K562 (cell line): ENCODE results near the gene RAG2. TPM values are rescaled to one million over a fixed set of nuclear protein-coding genes. Genes with fewer than 3 reads are reported as not detected.

Source experiments
- ATAC-seq: fragments of 200-7000 bp; cut with Tn5 transposase; 3 replicates; pipeline ENCODE4 v1.9.1; 2020; ENCODE audit warnings: moderate library complexity
- BruUV-seq: library from RNA; stranded (reverse); fragments of 400-500 nt; replicated peaks from 2 replicates; lab custom pipeline; 2021; lab: Mats Ljungman, UMichigan
- CTCF ChIA-PET: fragments of 300-600 bp; formaldehyde crosslinking; extraction: SDS; loops from one replicate; lab custom pipeline; 2021; ENCODE audit warnings: low intra/inter-chr PET ratio; lab: Yijun Ruan, JAX
- POLR2A ChIA-PET: fragments of 300-600, 350-650 bp; sonication (Branson Sonifier 250); formaldehyde crosslinking; extraction: SDS; loops from one replicate; lab custom pipeline; 2021; ENCODE audit warnings: antibody characterized with exemption, inconsistent platforms; lab: Yijun Ruan, JAX
- DNase-seq, 4 experiments: peaks; one replicate each; pipeline versions ENCODE4 v3.0.0 to v3.0.0-alpha.2; 2011 to 2018; ENCODE audit warnings: low spot score in 3 of 4, mixed read lengths in 3 of 4; ENCODE audit errors: extremely low read depth in 1 of 4
- FAIRE-seq: peaks from 2 replicates; lab custom pipeline; 2011; peaks lifted over from hg19 to GRCh38; lab: Jason Lieb, UNC
- H2AFZ ChIP-seq: 2 replicates; pipeline ENCODE4 v1.6.0; 2011; ENCODE audit warnings: low read depth, low read length, control low read depth, inconsistent platforms
- H3K27ac ChIP-seq: fragments of 200-600 bp; 3 replicates; pipeline ENCODE4 v1.8.0; 2011; ENCODE audit warnings: low read depth, mild to moderate bottlenecking, control low read depth, inconsistent platforms, low read length, moderate library complexity, mixed read lengths; ENCODE audit errors: extremely low read depth
- H3K27me3 ChIP-seq, 2 experiments: fragments of 300-600 bp in 1 of 2; 2 replicates in 1 of 2; 3 replicates in 1 of 2; pipeline versions ENCODE4 v1.6.0 to v1.8.0; 2011; ENCODE audit warnings: inconsistent platforms in 2 of 2, low read length in 2 of 2, mild to moderate bottlenecking in 1 of 2, mixed read lengths in 1 of 2, moderate library complexity in 1 of 2; ENCODE audit not compliant: control insufficient read depth in 2 of 2, insufficient read depth in 2 of 2
- H3K36me3 ChIP-seq: fragments of 300-600 bp; 3 replicates; pipeline ENCODE4 v1.8.0; 2011; ENCODE audit warnings: mild to moderate bottlenecking, low read length, inconsistent platforms; ENCODE audit not compliant: control insufficient read depth, insufficient read depth
- H3K4me1 ChIP-seq, 2 experiments: fragments of 200-600 bp in 1 of 2; replicated peaks in 1 of 2; 2 replicates in 1 of 2; 3 replicates in 1 of 2; pipeline versions ENCODE4 v1.5.1 to v1.8.0; 2011; ENCODE audit warnings: inconsistent platforms in 2 of 2, low read length in 2 of 2, mild to moderate bottlenecking in 1 of 2, mixed read lengths in 1 of 2, moderate library complexity in 1 of 2; ENCODE audit not compliant: control insufficient read depth in 2 of 2, insufficient read depth in 2 of 2
- H3K4me2 ChIP-seq: 2 replicates; pipeline ENCODE4 v1.6.1; 2011; ENCODE audit warnings: low read length, control low read depth, inconsistent platforms, mixed read lengths; ENCODE audit not compliant: insufficient read depth
- H3K4me3 ChIP-seq: fragments of 200-600 bp; sonication (generic), shearing (Covaris generic); 2 replicates; pipeline ENCODE4 v1.5.1; 2016; ENCODE audit warnings: control low read depth, inconsistent platforms
- H3K79me2 ChIP-seq: fragments of 200-600 bp; 3 replicates; pipeline ENCODE4 v1.8.0; 2011; ENCODE audit warnings: low read length, inconsistent platforms; ENCODE audit not compliant: control insufficient read depth, insufficient read depth
- H3K9ac ChIP-seq, 2 experiments: 2 replicates each; pipeline versions ENCODE4 v1.6.0 to v1.6.1; 2011; ENCODE audit warnings: low read depth in 2 of 2, low read length in 2 of 2, control low read depth in 1 of 2, inconsistent platforms in 1 of 2, mild to moderate bottlenecking in 1 of 2, mixed read lengths in 1 of 2; ENCODE audit not compliant: insufficient read depth in 1 of 2
- H3K9me1 ChIP-seq: one replicate; pipeline ENCODE4 v1.6.0; 2011; ENCODE audit warnings: inconsistent platforms, mild to moderate bottlenecking, low read length, moderate library complexity; ENCODE audit not compliant: control insufficient read depth, insufficient read depth
- H3K9me3 ChIP-seq: replicated peaks from 2 replicates; pipeline ENCODE4 v1.5.1; 2011; ENCODE audit warnings: low read depth, low read length, inconsistent platforms; ENCODE audit not compliant: control insufficient read depth, insufficient read depth
- H4K20me1 ChIP-seq: replicated peaks from 2 replicates; pipeline ENCODE4 v1.6.1; 2011; ENCODE audit warnings: low read length, inconsistent platforms, mixed read lengths; ENCODE audit not compliant: control insufficient read depth, insufficient read depth
- BRD4 ChIP-seq: fragments of 200-600 bp; sonication (generic); IDR thresholded peaks from 2 replicates; pipeline ENCODE4 v1.6.1; 2017; ENCODE audit warnings: inconsistent platforms
- DEAF1 ChIP-seq: fragments of 450-650 bp; formaldehyde crosslinking; IDR thresholded peaks from 2 replicates; pipeline ENCODE4 v1.4.0; 2020; ENCODE audit warnings: mild to moderate bottlenecking, moderate library complexity
- ERF ChIP-seq: fragments of 450-650 bp; formaldehyde crosslinking; IDR thresholded peaks from 2 replicates; pipeline ENCODE4 v1.4.0; 2020; ENCODE audit warnings: mild to moderate bottlenecking, mixed read lengths
- RHOXF2B ChIP-seq: fragments of 250-450 bp; sonication (Bioruptor Pico); conservative IDR thresholded peaks from 2 replicates; pipeline ENCODE4 v1.5.1; 2021
- ZBTB40 ChIP-seq, 2 experiments: fragments of 450-650 bp in 1 of 2; sonication (generic) in 1 of 2; formaldehyde crosslinking in 1 of 2; IDR thresholded peaks; 2 replicates each; pipeline versions ENCODE4 v1.7.1 to v1.9.0; 2016 to 2022; ENCODE audit warnings: inconsistent platforms in 1 of 2, mild to moderate bottlenecking in 1 of 2, missing genetic modification reagents in 1 of 2
- ZBTB9 ChIP-seq: fragments of 450-650 bp; formaldehyde crosslinking; IDR thresholded peaks from 2 replicates; pipeline ENCODE4 v1.4.0; 2020; ENCODE audit warnings: mild to moderate bottlenecking, moderate library complexity
- ZNF140 ChIP-seq: fragments of 250-450 bp; sonication (Bioruptor Pico); IDR thresholded peaks from 2 replicates; pipeline ENCODE4 v1.8.0; 2021; ENCODE audit warnings: moderate library complexity, mild to moderate bottlenecking, inconsistent platforms
- ZNF707 ChIP-seq: fragments of 250-450 bp; sonication (Bioruptor Pico); conservative IDR thresholded peaks from 2 replicates; pipeline ENCODE4 v1.8.0; 2022; ENCODE audit warnings: inconsistent platforms, mild to moderate bottlenecking, moderate library complexity
- WGBS: fragments of 100-300 bp; shearing (Covaris generic); methylation state at CpG from one replicate; pipeline ENCODE4 v1.1.6; 2016; ENCODE audit warnings: low coverage, mixed read lengths; ENCODE audit not compliant: insufficient coverage; ENCODE audit errors: missing lambda C conversion rate; 5-methylcytosine and 5-hydroxymethylcytosine counted together
- in situ Hi-C: fragments of 300-500 bp; cut with MboI; formaldehyde crosslinking; loops from 4 replicates; pipeline ENCODE4 v1.15.0; 2018; ENCODE audit warnings: inconsistent platforms, mixed read lengths
- intact Hi-C: fragments of 100-400 bp; cut with micrococcal nuclease; formaldehyde crosslinking; loops from 2 replicates; pipeline ENCODE4 v1.14.2; 2022
- polyA plus RNA-seq, 8 experiments: library from polyadenylated mRNA; depleted of rRNA in 4 of 8; stranded (reverse) in 5 of 8; unstranded in 3 of 8; fragments of >200 nt; fragmentation: Nextera tagmentation in 2 of 8; fragmentation: Illumina TruSeq in 1 of 8; extraction: Ambion mirVana in 2 of 8; extraction: Trizol in 1 of 8; gene quantifications; 2 replicates each; pipeline versions ENCODE4 v1.2.1 to v1.2.3, GENCODE V29; 2011 to 2014; ENCODE audit warnings: inconsistent platforms in 1 of 8, missing spikeins in 1 of 8
- total RNA-seq, 7 experiments: library from RNA; depleted of rRNA in 6 of 7; stranded (reverse); fragments of >200 nt in 6 of 7; fragmentation: Illumina TruSeq in 2 of 7; extraction: Trizol in 2 of 7; gene quantifications; 2 replicates each; pipeline versions ENCODE4 v1.2.1 to v1.2.3, GENCODE V29; 2011 to 2021; ENCODE audit warnings: low replicate concordance in 1 of 7

The RAG2 gene
- total and polyA plus RNA-seq, 9 of the 15 experiments (the other 6 are each of a cell fraction or from before 2014, with no cell fraction given) = 0.06 to 2.7 (median 0.26) TPM; not detected in 3

GRCh38 chr11:36564376-36565030, 33.5 kb downstream of the RAG2 start:
- ATAC-seq (peak; percentile 84), FAIRE-seq (no peak), DNase-seq (peak; percentile 18 to 61 (median 25))
- CTCF ChIA-PET = interaction anchor here (1.0 to 6.9 kb wide), 6 partner anchors 52 to 183 kb away, joined by 3 to 60 read pairs (median 9); no protein-coding TSS in a partner anchor
- H2AFZ ChIP-seq = no peak overlapping the region
- no peaks in the 10 kb centered on the region for H4K20me1 ChIP-seq
- no peaks in the 10 kb centered on the region for H3K9me1 ChIP-seq
- H3K27me3 ChIP-seq = no peaks in the 10 kb centered on the region
- peak overlapping the region; percentile 5; the same call in 1 of the 2 replicates for H3K4me2 ChIP-seq
- BruUV-seq = no TSS peak
- 28% methylated on average over 15 of the region's 15 CpGs for WGBS
- POLR2A ChIA-PET = interaction anchor here (0.7 to 1.2 kb wide), 2 partner anchors 53 to 59 kb away, joined by 3 to 4 read pairs; no protein-coding TSS in a partner anchor
- 0 out of 2 replicates have a peak, but pooled peaks cover 1% of the 10 kb centered on the region for H3K9me3 ChIP-seq
- H3K79me2 ChIP-seq = no peaks in the 10 kb centered on the region
- in situ Hi-C loops = loop anchor here (5.0 kb wide), 1 partner anchor 183 kb away; no protein-coding TSS in a partner anchor
- no peak overlapping the region for H3K4me3 ChIP-seq
- intact Hi-C loops = loop anchor here (1.0 kb wide), 3 partner anchors 58 to 183 kb away; no protein-coding TSS in a partner anchor
- H3K36me3 ChIP-seq = no peaks in the 10 kb centered on the region
- H3K27ac ChIP-seq = no peak overlapping the region
- H3K9ac ChIP-seq = no peak overlapping the region
- peaks cover 3 to 7% of the 10 kb centered on the region in 2 experiments; a peak in 3 of 5 replicates for H3K4me1 ChIP-seq
- no peak for TF ChIP-seq BRD4
- peak; percentile 17; the same call in 1 of the 2 replicates for TF ChIP-seq ZBTB9 (CRISPR knock-in tag)
- no peak for TF ChIP-seq RHOXF2B (CRISPR knock-in tag)
- TF ChIP-seq ZBTB40 (IDR thresholded peaks at IDR 0.05) = no peak
- TF ChIP-seq ZBTB40 (CRISPR knock-in tag; IDR thresholded peaks at IDR 0.05) = no peak
- no peak for TF ChIP-seq ZNF140 (CRISPR knock-in tag)
- TF ChIP-seq DEAF1 (CRISPR knock-in tag) = peak; percentile 82
- no peak for TF ChIP-seq ZNF707 (CRISPR knock-in tag)
- no peak for TF ChIP-seq ERF
